GM12878 (cell line): ENCODE measurements around the gene FGF11. TPM values are rescaled to one million over a fixed set of nuclear protein-coding genes. Genes with fewer than 3 reads are reported as not detected.
A peak's percentile ranks its signal among the peaks of the same experiment; 100 is the strongest.

Source experiments
- BRCA1 ChIP-seq: IDR thresholded peaks from 2 replicates; pipeline ENCODE4 v1.6.1; 2011; ENCODE audit warnings: low read depth, low read length, improper control_type of control experiment
- CBX5 ChIP-seq: sonication (generic); IDR thresholded peaks from 2 replicates; pipeline ENCODE4 v1.6.1; 2016; ENCODE audit warnings: low read depth, moderate library complexity, mild to moderate bottlenecking, inconsistent platforms
- CHD2 ChIP-seq: IDR thresholded peaks from 2 replicates; pipeline ENCODE4 v1.6.1; 2011; ENCODE audit warnings: low read depth, low read length, improper control_type of control experiment, borderline replicate concordance
- CHD4 ChIP-seq: fragments of 200-600 bp; sonication (generic); IDR thresholded peaks from 2 replicates; pipeline ENCODE4 v1.6.1; 2016; ENCODE audit warnings: mild to moderate bottlenecking
- ETV6 ChIP-seq, 2 experiments: fragments of 450-650 bp in 1 of 2; IDR thresholded peaks in 1 of 2; conservative IDR thresholded peaks in 1 of 2; 2 replicates each; pipeline ENCODE4 v1.6.1; 2014; ENCODE audit warnings: antibody characterized with exemption in 1 of 2, borderline replicate concordance in 1 of 2, low read depth in 1 of 2, mild to moderate bottlenecking in 1 of 2, moderate library complexity in 1 of 2
- EZH2 ChIP-seq: IDR thresholded peaks from 2 replicates; pipeline ENCODE4 v1.6.1; 2012; ENCODE audit warnings: low read depth, mild to moderate bottlenecking, control low read depth, inconsistent platforms, low read length, borderline replicate concordance; ENCODE audit not compliant: control insufficient read depth
- FOXK2 ChIP-seq: fragments of 450-650 bp; IDR thresholded peaks from 2 replicates; pipeline ENCODE4 v1.6.1; 2017; ENCODE audit warnings: mild to moderate bottlenecking, moderate library complexity
- IKZF2 ChIP-seq, 2 experiments: fragments of 450-650 bp; IDR thresholded peaks; 2 replicates each; pipeline ENCODE4 v1.6.1; 2017; ENCODE audit warnings: mild to moderate bottlenecking in 2 of 2, moderate library complexity in 2 of 2
- IRF4 ChIP-seq: IDR thresholded peaks from 2 replicates; pipeline ENCODE4 v1.6.1; 2011; ENCODE audit warnings: low read depth, low read length
- NBN ChIP-seq: fragments of 450-650 bp; IDR thresholded peaks from 2 replicates; pipeline ENCODE4 v1.6.1; 2016
- NR2C2 ChIP-seq: IDR thresholded peaks from 2 replicates; pipeline ENCODE4 v1.6.1; 2011; ENCODE audit warnings: borderline replicate concordance, low read depth; ENCODE audit not compliant: control insufficient read depth, insufficient read length
- NRF1 ChIP-seq: conservative IDR thresholded peaks from 2 replicates; pipeline ENCODE4 v1.6.1; 2011; ENCODE audit warnings: mild to moderate bottlenecking, low read depth, low read length, improper control_type of control experiment
- RB1 ChIP-seq: fragments of 450-650 bp; formaldehyde crosslinking; IDR thresholded peaks from 2 replicates; pipeline ENCODE4 v1.6.1; 2017; ENCODE audit warnings: mild to moderate bottlenecking, borderline replicate concordance
- RELA ChIP-seq: fragments of 450-650 bp; IDR thresholded peaks from 2 replicates; pipeline ENCODE4 v1.8.0; 2014; ENCODE audit warnings: borderline replicate concordance; ENCODE audit not compliant: partially characterized antibody
- SIN3A ChIP-seq: IDR thresholded peaks from 2 replicates; pipeline ENCODE4 v1.6.1; 2012; ENCODE audit warnings: low read depth, low read length, improper control_type of control experiment
- STAT1 ChIP-seq: fragments of 450-650 bp; conservative IDR thresholded peaks from 2 replicates; pipeline ENCODE4 v1.6.1; 2014; ENCODE audit warnings: antibody characterized with exemption, mild to moderate bottlenecking
- YBX1 ChIP-seq: fragments of 450-650 bp; IDR thresholded peaks from 2 replicates; pipeline ENCODE4 v1.6.1; 2016; ENCODE audit warnings: antibody characterized with exemption
- ZNF24 ChIP-seq: fragments of 450-650 bp; IDR thresholded peaks from 2 replicates; pipeline ENCODE4 v1.6.1; 2017; ENCODE audit warnings: antibody characterized with exemption, mild to moderate bottlenecking
- polyA plus RNA-seq, 11 experiments: library from polyadenylated mRNA; depleted of rRNA in 4 of 11; unstranded in 6 of 11; stranded (reverse) in 5 of 11; fragments of >200 nt; fragmentation: Nextera tagmentation in 4 of 11; fragmentation: Illumina TruSeq in 1 of 11; extraction: Ambion mirVana in 4 of 11; extraction: Trizol in 1 of 11; gene quantifications; 1 replicate in 1 of 11; 2 replicates in 10 of 11; pipeline versions ENCODE4 v1.2.1 to v1.2.3, GENCODE V29; 2011 to 2016; ENCODE audit warnings: inconsistent platforms in 2 of 11, missing spikeins in 2 of 11, low read depth in 1 of 11
- total RNA-seq, 4 experiments: library from RNA; depleted of rRNA in 3 of 4; stranded (reverse); fragments of >200 nt in 3 of 4; fragmentation: Illumina TruSeq in 1 of 4; extraction: Trizol in 1 of 4; gene quantifications; 2 replicates each; pipeline versions ENCODE4 v1.2.1 to v1.2.3, GENCODE V29; 2013 to 2021
- TF ChIP-seq, protein P1 (sequence below): IDR thresholded peaks from 2 replicates; pipeline ENCODE4 v1.6.1; 2012; ENCODE audit warnings: mild to moderate bottlenecking, low read depth, low read length
- TF ChIP-seq, protein P2 (sequence below): fragments of 450-650 bp; IDR thresholded peaks from 2 replicates; pipeline ENCODE4 v1.6.1; 2017; ENCODE audit warnings: borderline replicate concordance
- TF ChIP-seq, protein P3 (sequence below): fragments of 450-650 bp; formaldehyde crosslinking; IDR thresholded peaks from 2 replicates; pipeline ENCODE4 v1.5.0; 2022; ENCODE audit warnings: mild to moderate bottlenecking, missing genetic modification characterization

Gene FGF11
- total and polyA plus RNA-seq, 10 of the 15 experiments (the other 5 are each of a cell fraction or from before 2014, with no cell fraction given), result 0.69 to 21.1 (median 2.6) TPM

DNA sequence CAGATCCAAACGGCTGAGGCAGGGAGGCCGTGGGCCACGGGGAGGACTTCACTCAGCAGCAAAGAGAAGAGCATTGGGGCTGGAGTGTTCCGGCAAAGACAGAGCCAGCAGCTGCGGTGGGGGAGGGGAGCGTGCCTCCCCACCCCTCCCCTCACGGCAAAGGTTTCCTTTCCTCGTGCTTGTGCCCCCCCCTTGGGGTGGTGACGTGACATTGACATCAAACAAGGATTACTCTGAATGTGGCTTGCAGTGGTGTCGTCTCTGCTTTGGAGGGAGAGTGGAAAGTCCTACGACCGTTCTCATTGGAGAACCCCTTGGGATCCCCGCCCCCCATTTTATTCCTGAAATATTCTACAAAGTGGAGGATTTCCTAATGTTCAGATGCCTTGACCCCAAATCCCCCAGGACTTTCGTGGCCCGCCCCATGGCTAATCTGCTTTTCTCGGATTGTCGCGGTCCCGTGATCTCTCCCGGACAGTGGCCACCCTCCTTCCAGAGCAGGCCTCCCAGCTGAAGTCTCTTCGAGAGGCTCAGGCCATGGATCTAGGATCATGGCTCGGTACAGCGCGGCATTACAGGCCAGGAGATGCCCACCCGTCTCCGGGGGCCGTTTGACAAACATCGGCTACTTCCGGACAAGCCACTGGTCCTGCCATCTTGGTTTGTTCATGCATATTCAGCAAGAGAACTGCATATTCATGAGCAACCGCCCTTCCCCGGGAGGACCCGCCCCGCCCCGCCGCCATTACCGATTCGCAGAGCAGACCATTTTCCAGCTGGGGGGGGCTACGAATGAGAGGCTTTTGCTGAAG is 44.1 kb downstream of the FGF11 start (continued):
- TF ChIP-seq ETV6 (conservative IDR thresholded peaks at IDR 0.05 in 1 of 2, IDR thresholded peaks at IDR 0.05 in 1 of 2; ENCODE audit: borderline replicate concordance in 1 of 2, low read depth in 1 of 2) (no peak), NR2C2 (no peak), EZH2 (no peak), CHD2 (peak; percentile 82), YBX1 (no peak), RELA (peak; percentile 6), SIN3A (peak; percentile 49; the same call in 1 of the 2 replicates), STAT1 (no peak), BRCA1 (no peak), CHD4 (no peak), NBN (peak; percentile 92), FOXK2 (no peak), IKZF2 (IDR thresholded peaks at IDR 0.05) (peak in 1 of 2 experiments; percentile 49; a peak in 3 of 4 replicates), RB1 (no peak), ZNF24 (no peak), IRF4 (no peak), NRF1 (no peak), CBX5 (no peak)
- TF ChIP-seq, protein P1, sequence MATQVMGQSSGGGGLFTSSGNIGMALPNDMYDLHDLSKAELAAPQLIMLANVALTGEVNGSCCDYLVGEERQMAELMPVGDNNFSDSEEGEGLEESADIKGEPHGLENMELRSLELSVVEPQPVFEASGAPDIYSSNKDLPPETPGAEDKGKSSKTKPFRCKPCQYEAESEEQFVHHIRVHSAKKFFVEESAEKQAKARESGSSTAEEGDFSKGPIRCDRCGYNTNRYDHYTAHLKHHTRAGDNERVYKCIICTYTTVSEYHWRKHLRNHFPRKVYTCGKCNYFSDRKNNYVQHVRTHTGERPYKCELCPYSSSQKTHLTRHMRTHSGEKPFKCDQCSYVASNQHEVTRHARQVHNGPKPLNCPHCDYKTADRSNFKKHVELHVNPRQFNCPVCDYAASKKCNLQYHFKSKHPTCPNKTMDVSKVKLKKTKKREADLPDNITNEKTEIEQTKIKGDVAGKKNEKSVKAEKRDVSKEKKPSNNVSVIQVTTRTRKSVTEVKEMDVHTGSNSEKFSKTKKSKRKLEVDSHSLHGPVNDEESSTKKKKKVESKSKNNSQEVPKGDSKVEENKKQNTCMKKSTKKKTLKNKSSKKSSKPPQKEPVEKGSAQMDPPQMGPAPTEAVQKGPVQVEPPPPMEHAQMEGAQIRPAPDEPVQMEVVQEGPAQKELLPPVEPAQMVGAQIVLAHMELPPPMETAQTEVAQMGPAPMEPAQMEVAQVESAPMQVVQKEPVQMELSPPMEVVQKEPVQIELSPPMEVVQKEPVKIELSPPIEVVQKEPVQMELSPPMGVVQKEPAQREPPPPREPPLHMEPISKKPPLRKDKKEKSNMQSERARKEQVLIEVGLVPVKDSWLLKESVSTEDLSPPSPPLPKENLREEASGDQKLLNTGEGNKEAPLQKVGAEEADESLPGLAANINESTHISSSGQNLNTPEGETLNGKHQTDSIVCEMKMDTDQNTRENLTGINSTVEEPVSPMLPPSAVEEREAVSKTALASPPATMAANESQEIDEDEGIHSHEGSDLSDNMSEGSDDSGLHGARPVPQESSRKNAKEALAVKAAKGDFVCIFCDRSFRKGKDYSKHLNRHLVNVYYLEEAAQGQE, result no peak; the same call in 1 of the 2 replicates
- TF ChIP-seq, protein P2, sequence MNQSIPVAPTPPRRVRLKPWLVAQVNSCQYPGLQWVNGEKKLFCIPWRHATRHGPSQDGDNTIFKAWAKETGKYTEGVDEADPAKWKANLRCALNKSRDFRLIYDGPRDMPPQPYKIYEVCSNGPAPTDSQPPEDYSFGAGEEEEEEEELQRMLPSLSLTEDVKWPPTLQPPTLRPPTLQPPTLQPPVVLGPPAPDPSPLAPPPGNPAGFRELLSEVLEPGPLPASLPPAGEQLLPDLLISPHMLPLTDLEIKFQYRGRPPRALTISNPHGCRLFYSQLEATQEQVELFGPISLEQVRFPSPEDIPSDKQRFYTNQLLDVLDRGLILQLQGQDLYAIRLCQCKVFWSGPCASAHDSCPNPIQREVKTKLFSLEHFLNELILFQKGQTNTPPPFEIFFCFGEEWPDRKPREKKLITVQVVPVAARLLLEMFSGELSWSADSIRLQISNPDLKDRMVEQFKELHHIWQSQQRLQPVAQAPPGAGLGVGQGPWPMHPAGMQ, result no peak
- TF ChIP-seq, protein P3, sequence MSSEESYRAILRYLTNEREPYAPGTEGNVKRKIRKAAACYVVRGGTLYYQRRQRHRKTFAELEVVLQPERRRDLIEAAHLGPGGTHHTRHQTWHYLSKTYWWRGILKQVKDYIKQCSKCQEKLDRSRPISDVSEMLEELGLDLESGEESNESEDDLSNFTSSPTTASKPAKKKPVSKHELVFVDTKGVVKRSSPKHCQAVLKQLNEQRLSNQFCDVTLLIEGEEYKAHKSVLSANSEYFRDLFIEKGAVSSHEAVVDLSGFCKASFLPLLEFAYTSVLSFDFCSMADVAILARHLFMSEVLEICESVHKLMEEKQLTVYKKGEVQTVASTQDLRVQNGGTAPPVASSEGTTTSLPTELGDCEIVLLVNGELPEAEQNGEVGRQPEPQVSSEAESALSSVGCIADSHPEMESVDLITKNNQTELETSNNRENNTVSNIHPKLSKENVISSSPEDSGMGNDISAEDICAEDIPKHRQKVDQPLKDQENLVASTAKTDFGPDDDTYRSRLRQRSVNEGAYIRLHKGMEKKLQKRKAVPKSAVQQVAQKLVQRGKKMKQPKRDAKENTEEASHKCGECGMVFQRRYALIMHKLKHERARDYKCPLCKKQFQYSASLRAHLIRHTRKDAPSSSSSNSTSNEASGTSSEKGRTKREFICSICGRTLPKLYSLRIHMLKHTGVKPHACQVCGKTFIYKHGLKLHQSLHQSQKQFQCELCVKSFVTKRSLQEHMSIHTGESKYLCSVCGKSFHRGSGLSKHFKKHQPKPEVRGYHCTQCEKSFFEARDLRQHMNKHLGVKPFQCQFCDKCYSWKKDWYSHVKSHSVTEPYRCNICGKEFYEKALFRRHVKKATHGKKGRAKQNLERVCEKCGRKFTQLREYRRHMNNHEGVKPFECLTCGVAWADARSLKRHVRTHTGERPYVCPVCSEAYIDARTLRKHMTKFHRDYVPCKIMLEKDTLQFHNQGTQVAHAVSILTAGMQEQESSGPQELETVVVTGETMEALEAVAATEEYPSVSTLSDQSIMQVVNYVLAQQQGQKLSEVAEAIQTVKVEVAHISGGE, result no peak
